PC-3 (cell line): Measurements from ENCODE around the gene NEO1. TPM values are rescaled to one million over a fixed set of nuclear protein-coding genes. Genes with fewer than 3 reads are reported as not detected.

Experiments
- ATAC-seq: fragments of 200-7000 bp; cut with Tn5 transposase; 2 replicates; pipeline ENCODE4 v1.9.1; 2020; ENCODE audit warnings: mild to moderate bottlenecking, moderate library complexity
- BruUV-seq: library from RNA; stranded (reverse); fragments of 400-500 nt; replicated peaks from 2 replicates; lab custom pipeline; 2021; lab: Mats Ljungman, UMichigan
- CTCF ChIA-PET: fragments of 300-600 bp; sonication (Branson Sonifier 250); formaldehyde crosslinking; loops from one replicate; lab custom pipeline; 2022; ENCODE audit warnings: antibody characterized with exemption; lab: Charles Lee
- POLR2A ChIA-PET: fragments of 300-600 bp; sonication (Branson Sonifier 250); formaldehyde crosslinking; loops from one replicate; lab custom pipeline; 2022; ENCODE audit warnings: antibody characterized with exemption; ENCODE audit not compliant: unreplicated experiment; lab: Charles Lee
- DNase-seq: peaks from one replicate; pipeline ENCODE4 v3.0.0-alpha.2; 2015
- H2AFZ ChIP-seq: fragments of 300-600 bp; sonication (generic); 2 replicates; pipeline ENCODE4 v1.6.0; 2016; ENCODE audit warnings: antibody characterized with exemption, low read length
- H3F3A ChIP-seq: fragments of 300-600 bp; sonication (generic); one replicate; pipeline ENCODE4 v1.6.0; 2017; ENCODE audit warnings: antibody characterized with exemption, low read length, control low read depth, mild to moderate bottlenecking; ENCODE audit not compliant: unreplicated experiment
- H3K27ac ChIP-seq: fragments of 300-600 bp; sonication (generic); 2 replicates; pipeline ENCODE4 v1.5.1; 2016; ENCODE audit warnings: mild to moderate bottlenecking, low read length
- H3K27me3 ChIP-seq: fragments of 300-600 bp; sonication (generic); 2 replicates; pipeline ENCODE4 v1.6.1; 2016; ENCODE audit warnings: low read length, mixed read lengths
- H3K36me3 ChIP-seq: fragments of 300-600 bp; sonication (generic); 2 replicates; pipeline ENCODE4 v1.6.1; 2016; ENCODE audit warnings: low read depth, mixed run types, low read length, mixed read lengths
- H3K4me1 ChIP-seq: fragments of 300-600 bp; sonication (generic); 2 replicates; pipeline ENCODE4 v1.5.1; 2016; ENCODE audit warnings: low read length; ENCODE audit not compliant: insufficient read depth
- H3K4me2 ChIP-seq: fragments of 300-600 bp; sonication (generic); 2 replicates; pipeline ENCODE4 v1.6.0; 2016; ENCODE audit warnings: low read length
- H3K4me3 ChIP-seq: fragments of 300-600 bp; sonication (generic); 2 replicates; pipeline ENCODE4 v1.5.1; 2016; ENCODE audit warnings: mild to moderate bottlenecking, low read length, mixed read lengths
- H3K79me2 ChIP-seq: fragments of 300-600 bp; sonication (generic); 2 replicates; pipeline ENCODE4 v1.6.1; 2017; ENCODE audit warnings: low read length, mixed read lengths
- H3K9ac ChIP-seq: fragments of 300-600 bp; sonication (generic); 2 replicates; pipeline ENCODE4 v1.6.0; 2016; ENCODE audit warnings: mild to moderate bottlenecking, low read length
- H3K9me2 ChIP-seq: fragments of 300-600 bp; sonication (generic); replicated peaks from 2 replicates; pipeline ENCODE4 v1.6.1; 2016; ENCODE audit warnings: mixed run types, low read length, mixed read lengths
- H3K9me3 ChIP-seq: fragments of 300-600 bp; sonication (generic); 2 replicates; pipeline ENCODE4 v1.6.1; 2016; ENCODE audit warnings: low read length, mixed read lengths
- H4K20me1 ChIP-seq: fragments of 300-600 bp; sonication (generic); 2 replicates; pipeline ENCODE4 v1.6.1; 2016; ENCODE audit warnings: low read length, mixed read lengths
- CTCF ChIP-seq: fragments of 300-600 bp; sonication (generic); conservative IDR thresholded peaks from 2 replicates; pipeline ENCODE4 v1.5.1; 2017; ENCODE audit warnings: antibody characterized with exemption, low read depth, mild to moderate bottlenecking, low read length
- EZH2 ChIP-seq: fragments of 300-600 bp; sonication (generic); IDR thresholded peaks from one replicate; pipeline ENCODE4 v1.6.1; 2017; ENCODE audit warnings: antibody characterized with exemption, mild to moderate bottlenecking, low read length; ENCODE audit not compliant: unreplicated experiment
- EZH2phosphoT487 ChIP-seq: fragments of 300-600 bp; sonication (generic); IDR thresholded peaks from 2 replicates; pipeline ENCODE4 v1.6.1; 2018; ENCODE audit warnings: mild to moderate bottlenecking, antibody characterized with exemption, low read length, borderline replicate concordance
- intact Hi-C: fragments of 100-400 bp; cut with micrococcal nuclease; formaldehyde crosslinking; loops from 2 replicates; pipeline ENCODE4 v1.9.0; 2023
- total RNA-seq: library from RNA; depleted of rRNA; stranded (reverse); fragments of >200 nt; gene quantifications from 2 replicates; pipeline ENCODE4 v1.2.3, GENCODE V29; 2014

Gene NEO1
- total RNA-seq, 1 experiment from 2014 or later: 1.2 TPM

- no peak overlapping the region for H3K27ac ChIP-seq
- H3K9me3 ChIP-seq: no peaks in the 10 kb centered on the region
- H3F3A ChIP-seq: no peaks in the 10 kb centered on the region
- intact Hi-C loops: no loop called here
- no peaks in the 10 kb centered on the region for H3K4me1 ChIP-seq
- 0 out of 2 replicates have a peak, but pooled peaks cover 4% of the 10 kb centered on the region for H3K27me3 ChIP-seq
- ATAC-seq (no peak), DNase-seq (no peak)
- ChIA-PET CTCF (no interaction called here), POLR2A (no interaction called here)
- H3K4me2 ChIP-seq: no peak overlapping the region
- no peaks in the 10 kb centered on the region for H3K9me2 ChIP-seq
- no peaks in the 10 kb centered on the region for H3K36me3 ChIP-seq
- no peaks in the 10 kb centered on the region for H3K79me2 ChIP-seq
- no peak overlapping the region for H3K4me3 ChIP-seq
- no peaks in the 10 kb centered on the region for H4K20me1 ChIP-seq
- no peak overlapping the region for H2AFZ ChIP-seq
- no TSS peak for BruUV-seq
- no peak for TF ChIP-seq EZH2phosphoT487
- no peak for TF ChIP-seq CTCF
- no peak for TF ChIP-seq EZH2
- H3K9ac ChIP-seq: no peak overlapping the region
Observed at GRCh38 chr15:73254598-73254997, 202.3 kb downstream of the NEO1 start.

GRCh38 chr15:73258271-73259108 lies 206.2 kb downstream of the NEO1 start:
- H2AFZ ChIP-seq: no peak overlapping the region
- no peaks in the 10 kb centered on the region for H3K4me1 ChIP-seq
- no peaks in the 10 kb centered on the region for H3K36me3 ChIP-seq
- no peak overlapping the region for H3K4me2 ChIP-seq
- intact Hi-C loops: no loop called here
- TF ChIP-seq EZH2phosphoT487: no peak
- no peak for TF ChIP-seq CTCF
- TF ChIP-seq EZH2: no peak
- H3F3A ChIP-seq: no peaks in the 10 kb centered on the region
- ATAC-seq (no peak), DNase-seq (no peak)
- no peaks in the 10 kb centered on the region for H4K20me1 ChIP-seq
- H3K9me3 ChIP-seq: no peaks in the 10 kb centered on the region
- CTCF ChIA-PET: no interaction called here
- no peak overlapping the region for H3K9ac ChIP-seq
- H3K27ac ChIP-seq: no peak overlapping the region
- H3K9me2 ChIP-seq: no peaks in the 10 kb centered on the region
- no peaks in the 10 kb centered on the region for H3K27me3 ChIP-seq
- no TSS peak for BruUV-seq
- POLR2A ChIA-PET: no interaction called here
- no peaks in the 10 kb centered on the region for H3K79me2 ChIP-seq
- H3K4me3 ChIP-seq: no peak overlapping the region

- Histone ChIP-seq H3K79me2 (no peaks in the 10 kb centered on the region), H3K4me1 (no peaks in the 10 kb centered on the region), H3K9me3 (no peaks in the 10 kb centered on the region), H4K20me1 (no peaks in the 10 kb centered on the region), H3K4me2 (no peak overlapping the region), H3K9me2 (no peaks in the 10 kb centered on the region), H3K27ac (no peak overlapping the region), H3K4me3 (no peak overlapping the region), H2AFZ (no peak overlapping the region), H3K27me3 (no peaks in the 10 kb centered on the region), H3K9ac (no peak overlapping the region), H3F3A (no peaks in the 10 kb centered on the region), H3K36me3 (no peaks in the 10 kb centered on the region)
- POLR2A ChIA-PET: no interaction called here
- CTCF ChIA-PET: interaction anchor here (1.0 kb wide), 1 partner anchor 24 kb away, joined by 3 read pairs; no protein-coding TSS in a partner anchor
- DNase-seq (no peak), ATAC-seq (no peak)
- intact Hi-C loops: no loop called here
- TF ChIP-seq CTCF (no peak), EZH2 (no peak), EZH2phosphoT487 (no peak)
- BruUV-seq: no TSS peak
Observed at GRCh38 chr15:73264881-73265280, 212.6 kb downstream of the NEO1 start.
